ENCODE data around the gene C14orf119. TPM values are rescaled to one million over a fixed set of nuclear protein-coding genes. Genes with fewer than 3 reads are reported as not detected.
A peak's percentile ranks its signal among the peaks of the same experiment; 100 is the strongest.

C14orf119 gene
- total and polyA plus RNA-seq, 9 of the 15 experiments (the other 6 are each of a cell fraction or from before 2014, with no cell fraction given), result 36.7 to 251 (median 51.8) TPM

GRCh38 chr14:23080474-23080873 is 14.8 kb upstream of the C14orf119 start:
- no TSS peak for BruUV-seq (replicated peaks)
- TF ChIP-seq MTA1 (IDR thresholded peaks at IDR 0.05; ENCODE audit: borderline replicate concordance) (0 out of 2 replicates have a peak, but pooled peaks have one; percentile 55), BDP1 (IDR thresholded peaks at IDR 0.05; ENCODE audit: insufficient read depth, insufficient read length) (no peak)
- Histone ChIP-seq H4K20me1 (replicated peaks; ENCODE audit: control insufficient read depth, insufficient read depth, low read length) (no peaks in the 10 kb centered on the region), H3K27ac (ENCODE audit: extremely low read depth, low read depth, low read length) (no peak overlapping the region), H3K79me2 (ENCODE audit: control insufficient read depth, insufficient read depth, low read length) (peaks cover 11% of the 10 kb centered on the region; the same call in 2 of the 3 replicates), H3K4me1 (replicated peaks in 1 of 2; ENCODE audit: control insufficient read depth in 2 of 2, insufficient read depth in 2 of 2, low read length in 2 of 2) (peaks cover 6 to 28% of the 10 kb centered on the region in 2 experiments; a peak in 3 of 5 replicates), H2AFZ (ENCODE audit: low read depth, low read length) (no peak overlapping the region), H3K9me1 (ENCODE audit: control insufficient read depth, insufficient read depth, low read length) (no peaks in the 10 kb centered on the region), H3K4me2 (ENCODE audit: insufficient read depth, low read length) (no peak overlapping the region), H3K36me3 (ENCODE audit: control insufficient read depth, insufficient read depth, low read length) (peaks cover 99% of the 10 kb centered on the region), H3K4me3 (no peak overlapping the region), H3K27me3 (ENCODE audit: control insufficient read depth in 2 of 2, insufficient read depth in 2 of 2, low read length in 2 of 2) (no peaks in the 10 kb centered on the region), H3K9ac (ENCODE audit: insufficient read depth in 1 of 2, low read depth in 2 of 2, low read length in 2 of 2) (no peak overlapping the region), H3K9me3 (replicated peaks; ENCODE audit: control insufficient read depth, insufficient read depth, low read depth, low read length) (no peaks in the 10 kb centered on the region)
- intact Hi-C loops (cut with micrococcal nuclease), result no loop called here
- CTCF ChIA-PET (ENCODE audit: low intra/inter-chr PET ratio), result no interaction called here
- no peak for DNase-seq (ENCODE audit: extremely low read depth in 1 of 4, low spot score in 3 of 4)
- 67% methylated on average over 1 of the region's 1 CpG for WGBS (ENCODE audit: insufficient coverage, low coverage, missing lambda C conversion rate)
- no peak for ATAC-seq
- no peak for FAIRE-seq
- in situ Hi-C loops (cut with MboI), result no loop called here
- POLR2A ChIA-PET, result interaction anchor here (1.0 to 5.1 kb wide), 3 partner anchors 9 to 14 kb away, joined by 3 to 34 read pairs (median 7); partner anchors contain the start of genes ACIN1 and C14orf119

- Histone ChIP-seq H3K79me2 (ENCODE audit: control insufficient read depth, insufficient read depth, low read length) (peaks cover 13% of the 10 kb centered on the region; the same call in 2 of the 3 replicates), H3K9me1 (ENCODE audit: control insufficient read depth, insufficient read depth, low read length) (no peaks in the 10 kb centered on the region), H3K27ac (ENCODE audit: extremely low read depth, low read depth, low read length) (no peak overlapping the region), H3K4me2 (ENCODE audit: insufficient read depth, low read length) (no peak overlapping the region), H3K9ac (ENCODE audit: insufficient read depth in 1 of 2, low read depth in 2 of 2, low read length in 2 of 2) (no peak overlapping the region), H4K20me1 (replicated peaks; ENCODE audit: control insufficient read depth, insufficient read depth, low read length) (no peaks in the 10 kb centered on the region), H3K36me3 (ENCODE audit: control insufficient read depth, insufficient read depth, low read length) (peaks cover 99% of the 10 kb centered on the region), H2AFZ (ENCODE audit: low read depth, low read length) (no peak overlapping the region), H3K9me3 (replicated peaks; ENCODE audit: control insufficient read depth, insufficient read depth, low read depth, low read length) (no peaks in the 10 kb centered on the region), H3K4me3 (no peak overlapping the region), H3K4me1 (replicated peaks in 1 of 2; ENCODE audit: control insufficient read depth in 2 of 2, insufficient read depth in 2 of 2, low read length in 2 of 2) (no peaks in the 10 kb centered on the region), H3K27me3 (ENCODE audit: control insufficient read depth in 2 of 2, insufficient read depth in 2 of 2, low read length in 2 of 2) (no peaks in the 10 kb centered on the region)
- BruUV-seq (replicated peaks), result no TSS peak
- ChIA-PET CTCF (ENCODE audit: low intra/inter-chr PET ratio) (no interaction called here), POLR2A (interaction anchor here (1.1 to 2.4 kb wide), 3 partner anchors 9 to 24 kb away, joined by 3 to 11 read pairs (median 4); partner anchors contain the start of genes ACIN1 and C14orf119)
- FAIRE-seq (no peak), ATAC-seq (no peak), DNase-seq (ENCODE audit: extremely low read depth in 1 of 4, low spot score in 3 of 4) (no peak)
- intact Hi-C loops (cut with micrococcal nuclease), result no loop called here
- WGBS (ENCODE audit: insufficient coverage, low coverage, missing lambda C conversion rate), result 93% methylated on average over 3 of the region's 3 CpGs
- in situ Hi-C loops (cut with MboI), result no loop called here
- TF ChIP-seq FOXP1 (CRISPR knock-in tag; IDR thresholded peaks at IDR 0.05) (no peak), ATF3 (IDR thresholded peaks at IDR 0.05) (no peak), ATF3 (CRISPR knock-in tag; conservative IDR thresholded peaks at IDR 0.05) (no peak), ARHGAP35 (IDR thresholded peaks at IDR 0.05; ENCODE audit: partially characterized antibody) (no peak), TBP (optimal IDR thresholded peaks at IDR 0.05; ENCODE audit: low read depth, low read length) (no peak), CEBPG (CRISPR knock-in tag; IDR thresholded peaks at IDR 0.05) (no peak), CEBPG (tag; conservative IDR thresholded peaks at IDR 0.05 in 1 of 2, IDR thresholded peaks at IDR 0.05 in 1 of 2) (no peak), AFF4 (CRISPR knock-in tag; IDR thresholded peaks at IDR 0.05) (no peak), FUS (optimal IDR thresholded peaks at IDR 0.05; ENCODE audit: low read depth, low read length) (no peak)
These were observed 9.8 kb upstream of the C14orf119 start for GRCh38 chr14:23085458-23085857.

All from K562 (cell line).